Astrocyte (in vitro differentiated cells and primary cell): ENCODE measurements around the gene CD19.

Experiments
- CTCF ChIP-seq: IDR thresholded peaks from 2 replicates; pipeline ENCODE4 v1.5.1; 2011; ENCODE audit warnings: low read depth, mild to moderate bottlenecking, inconsistent platforms, low read length, moderate library complexity; ENCODE audit not compliant: insufficient read depth
- EZH2 ChIP-seq: IDR thresholded peaks from 2 replicates; pipeline ENCODE4 v1.6.1; 2012; ENCODE audit warnings: mild to moderate bottlenecking, low read length, inconsistent platforms; ENCODE audit not compliant: insufficient read depth

DNA sequence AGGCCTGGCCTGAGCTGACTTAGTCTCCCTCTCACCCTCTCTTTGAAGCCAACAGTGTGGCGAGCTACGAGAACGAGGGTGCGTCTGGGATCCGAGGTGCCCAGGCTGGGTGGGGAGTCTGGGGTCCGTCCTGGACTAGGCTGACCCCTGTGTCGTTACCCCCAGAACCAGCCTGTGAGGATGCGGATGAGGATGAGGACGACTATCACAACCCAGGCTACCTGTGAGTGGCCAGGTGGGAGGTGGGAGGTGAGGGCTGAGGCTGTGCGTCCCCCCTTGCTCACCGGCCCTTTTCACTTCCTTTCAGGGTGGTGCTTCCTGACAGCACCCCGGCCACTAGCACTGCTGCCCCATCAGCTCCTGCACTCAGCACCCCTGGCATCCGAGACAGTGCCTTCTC is 54.7 kb downstream of the CD19 start:
- TF ChIP-seq CTCF (no peak), EZH2 (no peak)
